ENCODE measurements around the gene LRBA.

Gene LRBA

GRCh38 chr4:150896497-150896896, 118.6 kb downstream of the LRBA start:
- Histone ChIP-seq H3K18ac (ENCODE audit: low read depth in 1 of 2, low read length in 2 of 2) (no peak overlapping the region), H3K9ac (ENCODE audit: low read length) (no peak overlapping the region), H2BK120ac (ENCODE audit: low read depth, low read length) (no peak overlapping the region), H3K79me1 (replicated peaks; ENCODE audit: low read length, poor library complexity, severe bottlenecking) (peaks cover 3% of the 10 kb centered on the region), H2BK12ac (ENCODE audit: low read length in 2 of 2) (no peak overlapping the region), H2AK5ac (ENCODE audit: low read length, severe bottlenecking) (no peak overlapping the region), H4K91ac (ENCODE audit: low read length) (no peak overlapping the region), H3K4me3 (ENCODE audit: insufficient read depth in 1 of 2, low read depth in 1 of 2, low read length in 2 of 2) (no peak overlapping the region), H2BK15ac (ENCODE audit: low read depth, poor library complexity, severe bottlenecking) (no peak overlapping the region), H3K27me3 (ENCODE audit: control insufficient read depth in 1 of 2, insufficient read depth in 1 of 2, low read length in 2 of 2) (no peaks in the 10 kb centered on the region), H3K4me2 (ENCODE audit: low read length, poor library complexity, severe bottlenecking) (no peak overlapping the region), H4K8ac (ENCODE audit: low read length) (no peak overlapping the region), H3K23ac (ENCODE audit: low read length in 2 of 2) (no peak overlapping the region), H3K4ac (ENCODE audit: low read depth in 1 of 2, low read length in 2 of 2) (no peak overlapping the region), H3K4me1 (ENCODE audit: control insufficient read depth, insufficient read depth, low read depth, low read length) (no peaks in the 10 kb centered on the region), H2AFZ (ENCODE audit: low read depth, low read length) (no peak overlapping the region), H3K36me3 (ENCODE audit: control insufficient read depth in 1 of 2, insufficient read depth in 2 of 2, low read depth in 1 of 2, low read length in 2 of 2) (peaks cover 3 to 17% of the 10 kb centered on the region in 2 experiments), H3K27ac (ENCODE audit: low read length, poor library complexity, severe bottlenecking) (no peak overlapping the region), H3K9me3 (ENCODE audit: control insufficient read depth, low read length) (no peaks in the 10 kb centered on the region), H2BK5ac (ENCODE audit: low read depth, low read length, poor library complexity, severe bottlenecking) (no peak overlapping the region), H3K14ac (ENCODE audit: low read length in 2 of 2) (no peak overlapping the region)
- no peak for DNase-seq
- no CpG with 5 or more reads among the region's 1 CpG for WGBS

- no peak overlapping the region for H2AFZ ChIP-seq (ENCODE audit: low read depth, low read length)
- no peak for DNase-seq
- no peak overlapping the region for H3K4ac ChIP-seq (ENCODE audit: low read depth in 1 of 2, low read length in 2 of 2)
- H3K27ac ChIP-seq (ENCODE audit: low read length, poor library complexity, severe bottlenecking), result no peak overlapping the region
- no peak overlapping the region for H3K18ac ChIP-seq (ENCODE audit: low read depth in 1 of 2, low read length in 2 of 2)
- no peak overlapping the region for H4K91ac ChIP-seq (ENCODE audit: low read length)
- WGBS, result 86% methylated on average over 2 of the region's 2 CpGs
- H3K4me3 ChIP-seq (ENCODE audit: insufficient read depth in 1 of 2, low read depth in 1 of 2, low read length in 2 of 2), result no peak overlapping the region
- no peak overlapping the region for H2BK5ac ChIP-seq (ENCODE audit: low read depth, low read length, poor library complexity, severe bottlenecking)
- no peak overlapping the region for H2BK12ac ChIP-seq (ENCODE audit: low read length in 2 of 2)
- H3K36me3 ChIP-seq (ENCODE audit: control insufficient read depth in 1 of 2, insufficient read depth in 2 of 2, low read depth in 1 of 2, low read length in 2 of 2), result peaks cover 0 to 4% of the 10 kb centered on the region in 2 experiments
- peaks cover 3% of the 10 kb centered on the region for H3K4me1 ChIP-seq (ENCODE audit: control insufficient read depth, insufficient read depth, low read depth, low read length)
- H3K79me1 ChIP-seq (replicated peaks; ENCODE audit: low read length, poor library complexity, severe bottlenecking), result peaks cover 2% of the 10 kb centered on the region
- no peak overlapping the region for H3K4me2 ChIP-seq (ENCODE audit: low read length, poor library complexity, severe bottlenecking)
- H4K8ac ChIP-seq (ENCODE audit: low read length), result no peak overlapping the region
- H2AK5ac ChIP-seq (ENCODE audit: low read length, severe bottlenecking), result no peak overlapping the region
- H3K9me3 ChIP-seq (ENCODE audit: control insufficient read depth, low read length), result no peaks in the 10 kb centered on the region
- H3K14ac ChIP-seq (ENCODE audit: low read length in 2 of 2), result no peak overlapping the region
- H2BK15ac ChIP-seq (ENCODE audit: low read depth, poor library complexity, severe bottlenecking), result no peak overlapping the region
- no peaks in the 10 kb centered on the region for H3K27me3 ChIP-seq (ENCODE audit: control insufficient read depth in 1 of 2, insufficient read depth in 1 of 2, low read length in 2 of 2)
- H2BK120ac ChIP-seq (ENCODE audit: low read depth, low read length), result no peak overlapping the region
- H3K9ac ChIP-seq (ENCODE audit: low read length), result no peak overlapping the region
- no peak overlapping the region for H3K23ac ChIP-seq (ENCODE audit: low read length in 2 of 2)
These were observed 124.8 kb downstream of the LRBA start for GRCh38 chr4:150890246-150890645.

- WGBS, result 100% methylated on average over 3 of the region's 4 CpGs
- no peak overlapping the region for H3K4me2 ChIP-seq (ENCODE audit: low read length, poor library complexity, severe bottlenecking)
- H3K23ac ChIP-seq (ENCODE audit: low read length in 2 of 2), result no peak overlapping the region
- peaks cover 4% of the 10 kb centered on the region for H3K4me1 ChIP-seq (ENCODE audit: control insufficient read depth, insufficient read depth, low read depth, low read length)
- peaks cover 4% of the 10 kb centered on the region for H3K79me1 ChIP-seq (replicated peaks; ENCODE audit: low read length, poor library complexity, severe bottlenecking)
- H2BK120ac ChIP-seq (ENCODE audit: low read depth, low read length), result no peak overlapping the region
- no peak overlapping the region for H3K4ac ChIP-seq (ENCODE audit: low read depth in 1 of 2, low read length in 2 of 2)
- H3K27me3 ChIP-seq (ENCODE audit: control insufficient read depth in 1 of 2, insufficient read depth in 1 of 2, low read length in 2 of 2), result no peaks in the 10 kb centered on the region
- no peak overlapping the region for H2AFZ ChIP-seq (ENCODE audit: low read depth, low read length)
- H3K4me3 ChIP-seq (ENCODE audit: insufficient read depth in 1 of 2, low read depth in 1 of 2, low read length in 2 of 2), result no peak overlapping the region
- H2AK5ac ChIP-seq (ENCODE audit: low read length, severe bottlenecking), result no peak overlapping the region
- no peak overlapping the region for H3K18ac ChIP-seq (ENCODE audit: low read depth in 1 of 2, low read length in 2 of 2)
- H4K8ac ChIP-seq (ENCODE audit: low read length), result no peak overlapping the region
- no peak overlapping the region for H3K9ac ChIP-seq (ENCODE audit: low read length)
- no peak overlapping the region for H4K91ac ChIP-seq (ENCODE audit: low read length)
- H3K36me3 ChIP-seq (ENCODE audit: control insufficient read depth in 1 of 2, insufficient read depth in 2 of 2, low read depth in 1 of 2, low read length in 2 of 2), result peaks cover 0 to 4% of the 10 kb centered on the region in 2 experiments
- no peak overlapping the region for H3K27ac ChIP-seq (ENCODE audit: low read length, poor library complexity, severe bottlenecking)
- no peak overlapping the region for H3K14ac ChIP-seq (ENCODE audit: low read length in 2 of 2)
- no peak for DNase-seq
- H2BK12ac ChIP-seq (ENCODE audit: low read length in 2 of 2), result no peak overlapping the region
- H2BK5ac ChIP-seq (ENCODE audit: low read depth, low read length, poor library complexity, severe bottlenecking), result no peak overlapping the region
- H2BK15ac ChIP-seq (ENCODE audit: low read depth, poor library complexity, severe bottlenecking), result no peak overlapping the region
- H3K9me3 ChIP-seq (ENCODE audit: control insufficient read depth, low read length), result no peaks in the 10 kb centered on the region
These were observed 125.8 kb downstream of the LRBA start for GRCh38 chr4:150889306-150889705.

GRCh38 chr4:150888625-150889024, 126.5 kb downstream of the LRBA start:
- H2BK5ac ChIP-seq (ENCODE audit: low read depth, low read length, poor library complexity, severe bottlenecking), result no peak overlapping the region
- no peaks in the 10 kb centered on the region for H3K9me3 ChIP-seq (ENCODE audit: control insufficient read depth, low read length)
- DNase-seq, result no peak
- H3K14ac ChIP-seq (ENCODE audit: low read length in 2 of 2), result no peak overlapping the region
- peaks cover 4% of the 10 kb centered on the region for H3K4me1 ChIP-seq (ENCODE audit: control insufficient read depth, insufficient read depth, low read depth, low read length)
- peaks cover 4% of the 10 kb centered on the region for H3K79me1 ChIP-seq (replicated peaks; ENCODE audit: low read length, poor library complexity, severe bottlenecking)
- no peak overlapping the region for H2BK120ac ChIP-seq (ENCODE audit: low read depth, low read length)
- no peak overlapping the region for H3K4me3 ChIP-seq (ENCODE audit: insufficient read depth in 1 of 2, low read depth in 1 of 2, low read length in 2 of 2)
- no peak overlapping the region for H4K91ac ChIP-seq (ENCODE audit: low read length)
- H4K8ac ChIP-seq (ENCODE audit: low read length), result no peak overlapping the region
- no peak overlapping the region for H2AFZ ChIP-seq (ENCODE audit: low read depth, low read length)
- no peak overlapping the region for H3K23ac ChIP-seq (ENCODE audit: low read length in 2 of 2)
- no peak overlapping the region for H2BK12ac ChIP-seq (ENCODE audit: low read length in 2 of 2)
- H3K27ac ChIP-seq (ENCODE audit: low read length, poor library complexity, severe bottlenecking), result no peak overlapping the region
- H3K18ac ChIP-seq (ENCODE audit: low read depth in 1 of 2, low read length in 2 of 2), result no peak overlapping the region
- H3K4ac ChIP-seq (ENCODE audit: low read depth in 1 of 2, low read length in 2 of 2), result no peak overlapping the region
- H3K27me3 ChIP-seq (ENCODE audit: control insufficient read depth in 1 of 2, insufficient read depth in 1 of 2, low read length in 2 of 2), result no peaks in the 10 kb centered on the region
- peaks cover 0 to 4% of the 10 kb centered on the region in 2 experiments for H3K36me3 ChIP-seq (ENCODE audit: control insufficient read depth in 1 of 2, insufficient read depth in 2 of 2, low read depth in 1 of 2, low read length in 2 of 2)
- no peak overlapping the region for H2BK15ac ChIP-seq (ENCODE audit: low read depth, poor library complexity, severe bottlenecking)
- no peak overlapping the region for H2AK5ac ChIP-seq (ENCODE audit: low read length, severe bottlenecking)
- H3K4me2 ChIP-seq (ENCODE audit: low read length, poor library complexity, severe bottlenecking), result no peak overlapping the region
- no peak overlapping the region for H3K9ac ChIP-seq (ENCODE audit: low read length)
